ENCODE measurements around the gene PGS1.
"Not testable (repeated sequence)": the region's sequence is repeated elsewhere in the genome, so short reads cannot be mapped to it uniquely, and the experiment has no call there.

The PGS1 gene, protein sequence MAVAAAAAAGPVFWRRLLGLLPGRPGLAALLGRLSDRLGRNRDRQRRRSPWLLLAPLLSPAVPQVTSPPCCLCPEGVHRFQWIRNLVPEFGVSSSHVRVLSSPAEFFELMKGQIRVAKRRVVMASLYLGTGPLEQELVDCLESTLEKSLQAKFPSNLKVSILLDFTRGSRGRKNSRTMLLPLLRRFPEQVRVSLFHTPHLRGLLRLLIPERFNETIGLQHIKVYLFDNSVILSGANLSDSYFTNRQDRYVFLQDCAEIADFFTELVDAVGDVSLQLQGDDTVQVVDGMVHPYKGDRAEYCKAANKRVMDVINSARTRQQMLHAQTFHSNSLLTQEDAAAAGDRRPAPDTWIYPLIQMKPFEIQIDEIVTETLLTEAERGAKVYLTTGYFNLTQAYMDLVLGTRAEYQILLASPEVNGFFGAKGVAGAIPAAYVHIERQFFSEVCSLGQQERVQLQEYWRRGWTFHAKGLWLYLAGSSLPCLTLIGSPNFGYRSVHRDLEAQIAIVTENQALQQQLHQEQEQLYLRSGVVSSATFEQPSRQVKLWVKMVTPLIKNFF

DNA sequence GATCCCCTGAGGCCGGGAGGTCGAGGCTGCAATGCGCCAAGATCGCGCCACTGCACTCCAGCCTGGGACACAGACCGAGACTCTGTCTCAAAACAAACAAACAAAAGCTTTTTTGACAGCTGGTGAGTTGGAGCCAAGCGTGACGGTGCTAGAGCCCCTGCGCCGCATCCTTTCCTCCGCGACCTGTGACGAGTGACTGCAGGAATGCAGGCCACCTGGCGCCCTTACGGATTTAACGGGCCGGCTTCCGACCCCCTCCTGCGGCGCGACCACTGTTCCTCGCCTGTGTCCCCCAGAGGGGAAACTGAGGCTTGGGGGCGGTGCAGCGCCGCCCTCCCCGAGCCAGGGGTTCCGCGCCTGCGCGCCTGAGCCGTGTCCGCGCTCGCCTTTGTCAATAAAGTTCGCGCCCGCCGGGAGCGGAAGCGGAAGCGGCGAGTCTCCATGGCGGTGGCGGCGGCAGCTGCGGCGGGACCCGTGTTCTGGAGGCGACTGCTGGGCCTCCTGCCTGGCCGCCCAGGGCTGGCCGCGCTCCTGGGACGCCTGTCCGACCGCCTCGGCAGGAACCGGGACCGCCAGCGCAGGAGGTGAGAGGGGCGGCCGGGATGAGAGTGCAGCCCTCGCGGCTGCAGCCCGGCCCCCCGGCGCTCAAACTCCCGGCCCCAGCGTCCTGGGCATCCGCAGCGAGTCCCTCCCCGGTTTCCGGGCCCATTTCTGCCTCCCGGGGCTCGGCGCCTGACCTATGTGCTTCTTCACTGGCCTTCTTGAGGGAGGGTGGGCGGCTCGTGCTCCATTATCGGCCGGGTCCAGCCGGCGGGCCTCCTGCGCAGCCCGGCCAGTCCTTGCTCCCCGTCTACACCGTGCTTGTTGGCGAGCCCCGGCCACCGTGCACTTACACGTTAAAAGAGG lies at the start of gene PGS1:
PGS1 (plus strand) TSS at position 425 of the 906 bp plus-strand sequence; CDS start at position 442, 17 bp downstream.
- FAIRE-seq (no peak), DNase-seq (ENCODE audit: low spot score) (peak; percentile 88)

GRCh38 chr17:78329263-78330059 lies 49.0 kb upstream of the PGS1 start:
- DNase-seq (ENCODE audit: low spot score), result peak; percentile 75
- no peak for FAIRE-seq

DNA sequence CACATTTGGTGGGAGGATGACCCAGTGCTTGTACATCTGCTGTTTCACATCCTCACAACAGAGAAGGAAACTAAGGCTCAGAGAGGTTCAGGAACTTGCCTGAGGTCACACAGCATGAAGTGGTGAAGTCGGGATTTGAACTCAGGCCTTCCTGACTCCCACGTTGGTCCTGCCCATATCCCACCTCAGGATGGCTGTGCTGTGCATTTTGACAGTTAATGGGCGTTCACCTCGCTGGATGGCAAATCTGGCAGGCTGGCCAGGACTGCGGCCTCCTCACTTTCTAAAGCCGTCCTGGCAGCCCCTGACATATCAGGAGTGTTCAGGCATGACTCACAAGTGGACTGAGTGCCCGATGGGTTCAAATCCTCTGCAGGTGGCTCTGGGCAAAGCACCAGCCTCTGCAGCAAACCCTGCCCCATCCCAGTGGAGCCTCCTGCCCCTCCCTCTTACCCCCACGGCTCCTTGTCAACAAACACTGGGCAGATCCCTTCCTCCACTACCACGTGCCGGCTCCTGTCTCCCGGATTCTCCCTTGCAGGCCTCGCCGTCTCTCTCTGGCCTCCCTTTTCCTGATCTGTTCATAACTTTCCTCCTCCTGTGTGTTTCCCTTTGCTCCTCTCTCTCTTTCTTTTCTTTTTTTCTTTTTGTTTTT lies 47.8 kb upstream of the PGS1 start:
- FAIRE-seq (no peak), DNase-seq (ENCODE audit: low spot score) (peak; percentile 72)

DNA sequence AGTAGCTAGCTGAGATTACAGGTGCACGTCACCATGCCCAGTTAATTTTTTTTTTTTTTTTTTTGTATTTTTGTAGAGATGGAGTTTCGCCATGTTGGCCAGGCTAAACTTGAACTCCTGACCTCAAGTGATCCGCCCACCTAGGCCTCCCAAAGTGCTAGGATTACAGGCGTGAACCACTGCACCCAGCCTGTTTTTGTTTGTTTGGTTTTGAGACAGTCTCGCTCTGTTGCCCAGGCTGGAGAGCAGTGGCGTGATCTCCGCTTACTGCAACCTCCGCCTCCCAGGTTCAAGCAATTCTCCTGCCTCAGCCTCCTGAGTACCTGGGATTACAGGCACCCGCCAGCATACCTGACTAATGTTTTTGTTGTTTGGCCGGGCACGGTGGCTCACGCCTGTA lies 47.1 kb upstream of the PGS1 start:
- FAIRE-seq; DNase-seq (ENCODE audit: low spot score): not testable (repeated sequence)

DNA sequence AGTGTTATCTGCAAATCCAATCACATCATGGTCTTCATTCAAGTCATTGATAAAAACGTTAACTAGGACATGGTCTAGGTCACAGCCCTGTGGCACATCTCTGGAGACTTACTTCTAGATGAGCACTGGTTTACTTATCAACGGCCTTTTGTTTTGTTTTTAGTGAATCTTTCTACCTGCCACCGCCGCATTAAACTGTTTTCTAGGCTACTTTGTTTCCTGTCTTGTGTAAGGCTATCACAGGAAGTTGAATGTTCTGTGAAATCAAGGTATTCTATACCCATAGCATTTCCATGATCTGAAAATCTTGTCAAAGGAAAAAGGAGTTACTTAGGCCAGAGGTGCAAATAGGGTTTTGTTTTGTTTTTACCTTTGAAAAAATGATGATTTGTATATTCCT lies 45.5 kb upstream of the PGS1 start:
- FAIRE-seq (no peak), DNase-seq (ENCODE audit: low spot score) (no peak)

GRCh38 chr17:78335209-78335608 lies 43.2 kb upstream of the PGS1 start:
- FAIRE-seq, result no peak
- DNase-seq (ENCODE audit: low spot score), result no peak

GRCh38 chr17:78337244-78338109 lies 41.0 kb upstream of the PGS1 start:
- DNase-seq (ENCODE audit: low spot score) (no peak), FAIRE-seq (peak; percentile 55)

- no peak for FAIRE-seq
- DNase-seq (ENCODE audit: low spot score), result no peak
Measured at GRCh38 chr17:78338486-78339259, 39.8 kb upstream of the PGS1 start.

DNA sequence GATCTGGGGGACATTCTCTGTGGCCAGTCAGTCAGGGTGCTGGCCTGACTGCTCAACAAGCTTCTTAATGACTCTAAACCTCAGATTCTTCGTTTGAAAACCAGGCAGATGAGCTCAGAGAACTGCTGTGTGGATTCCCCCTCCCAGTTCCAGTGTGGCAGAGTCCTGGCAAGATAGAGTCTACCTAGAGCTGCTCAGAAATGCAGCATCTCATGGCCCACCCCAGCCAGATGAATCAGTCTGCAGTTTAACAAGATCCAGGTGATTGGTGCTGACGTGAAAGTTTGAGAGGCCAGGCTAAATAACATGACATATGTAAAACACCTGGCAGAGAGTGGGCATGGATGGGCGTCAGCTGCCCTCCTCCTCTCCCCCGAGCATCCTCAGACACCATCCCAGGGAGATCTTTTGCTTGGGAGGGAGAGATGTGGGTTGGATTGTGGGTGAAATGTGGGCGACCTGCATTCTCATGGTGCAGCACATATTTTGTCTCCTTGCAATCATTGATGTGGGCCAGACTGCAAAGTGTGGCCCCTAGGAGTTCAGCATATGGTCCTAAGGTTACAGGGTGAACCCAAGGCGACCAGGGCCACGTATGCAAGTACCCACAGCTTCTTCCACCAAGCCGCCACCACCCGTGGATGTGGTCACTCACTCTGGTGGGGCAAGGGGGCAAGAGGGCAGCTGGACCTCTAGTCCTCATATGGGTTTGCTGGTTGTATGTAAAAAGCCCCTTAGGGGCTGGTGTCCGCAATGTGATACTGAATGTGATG lies 38.1 kb upstream of the PGS1 start:
- DNase-seq (ENCODE audit: low spot score) (no peak), FAIRE-seq (peak; percentile 97)

DNA sequence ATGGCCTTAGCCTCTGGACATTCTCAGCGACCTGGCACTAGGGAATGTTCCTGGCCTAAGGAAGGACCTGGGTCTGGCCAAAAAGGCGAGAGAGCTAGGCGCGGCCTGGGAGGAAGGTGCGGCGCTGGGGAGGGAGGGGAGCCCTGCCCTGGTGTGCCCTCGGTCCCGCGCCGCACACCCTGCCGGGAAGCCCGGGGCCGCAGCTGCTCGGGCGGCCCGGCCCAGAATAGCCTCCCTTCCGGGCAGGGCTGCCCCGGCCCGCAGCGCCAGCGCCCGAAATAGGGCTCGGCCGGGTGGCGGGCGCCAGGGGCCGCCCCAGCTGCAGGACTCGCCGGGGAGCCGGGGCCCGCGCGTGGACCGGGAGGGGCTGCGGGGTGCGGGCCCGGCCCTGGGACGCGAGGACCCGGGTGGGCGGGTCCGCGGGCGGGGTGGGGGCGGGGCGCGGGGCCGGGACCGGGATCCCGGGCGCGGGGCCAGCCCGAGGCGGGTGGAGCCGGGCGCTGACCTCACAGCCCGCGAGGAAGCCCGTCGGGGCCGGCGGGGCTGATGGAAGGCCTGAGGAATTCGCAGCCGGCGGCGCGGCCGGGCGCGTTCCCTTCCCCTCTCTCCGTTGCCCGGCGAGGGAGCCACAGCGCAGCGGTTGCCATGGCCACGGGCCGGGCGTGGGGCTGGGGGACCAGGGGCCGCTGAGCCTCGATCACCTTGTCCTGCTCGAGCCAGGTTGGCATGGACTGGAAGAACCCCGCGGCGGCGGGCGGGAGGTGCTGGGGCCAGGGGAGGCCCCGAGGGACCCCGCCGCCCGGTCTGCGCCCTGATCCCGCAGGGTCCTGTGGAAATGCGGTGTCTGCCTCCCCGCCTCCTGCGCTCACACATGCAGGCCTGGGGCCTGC lies 36.6 kb upstream of the PGS1 start:
- DNase-seq (ENCODE audit: low spot score), result peak; percentile 86
- FAIRE-seq, result peak; percentile 78

DNA sequence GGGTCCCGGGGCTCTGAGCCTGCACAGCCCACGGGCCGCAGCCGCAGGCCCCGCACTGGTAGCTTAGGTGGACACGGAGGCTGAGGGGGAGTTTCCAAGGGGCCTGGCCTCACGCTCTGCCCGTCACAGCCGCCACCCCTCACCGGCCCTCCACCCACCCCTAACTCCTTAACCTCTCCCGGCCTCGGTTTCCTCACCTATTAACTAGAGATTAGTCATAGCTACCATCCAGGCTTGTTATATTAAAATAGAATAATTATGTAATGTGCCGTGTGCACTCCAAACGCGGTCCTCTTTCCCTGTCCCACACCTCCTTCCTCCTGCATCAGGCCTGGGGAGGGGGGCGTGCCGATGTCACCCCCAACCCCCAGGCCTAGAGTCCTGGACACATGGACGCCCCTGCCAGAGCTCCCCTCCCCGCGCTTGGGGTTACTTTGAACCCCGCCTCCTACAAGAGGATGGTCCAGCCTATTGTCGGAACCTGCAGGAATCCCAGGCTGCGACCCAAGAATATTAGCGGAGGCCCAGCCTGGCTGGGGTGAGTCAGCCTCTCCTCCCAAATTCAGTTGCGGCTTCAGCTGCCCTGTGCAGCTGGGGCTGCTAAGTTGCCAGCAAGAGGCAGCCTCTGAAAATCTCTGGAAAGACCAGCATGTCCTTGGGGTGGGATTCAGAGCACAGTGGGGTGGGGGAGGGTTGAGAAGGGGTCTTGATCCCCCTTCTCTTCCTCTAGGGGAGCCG lies 35.8 kb upstream of the PGS1 start:
- no peak for FAIRE-seq
- peak; percentile 90 for DNase-seq (ENCODE audit: low spot score)

DNA sequence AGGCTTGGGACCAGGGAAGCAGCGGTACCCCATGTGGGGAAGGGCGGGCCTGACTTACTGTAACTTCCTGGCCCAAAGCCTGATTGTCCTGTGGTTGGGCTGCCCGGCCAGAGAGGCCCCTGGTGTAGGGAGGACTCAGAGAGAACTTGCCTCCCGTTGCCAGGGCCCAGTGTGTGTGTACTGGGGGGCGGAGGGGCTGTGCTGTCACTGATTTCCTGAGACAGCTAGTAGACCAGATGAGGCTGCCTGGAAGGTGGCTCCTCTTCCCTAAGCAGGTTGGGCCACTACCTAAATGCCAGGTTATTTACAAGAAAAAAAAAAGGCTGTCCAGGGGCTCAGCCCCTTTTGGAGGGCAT lies 35.3 kb upstream of the PGS1 start:
- FAIRE-seq (peak; percentile 92), DNase-seq (ENCODE audit: low spot score) (peak; percentile 90)

- FAIRE-seq (peak; percentile 5), DNase-seq (ENCODE audit: low spot score) (peak; percentile 82)
Measured at GRCh38 chr17:78343543-78344201, 34.8 kb upstream of the PGS1 start.

- DNase-seq (ENCODE audit: low spot score), result no peak
- FAIRE-seq, result peak; percentile 32
Measured at GRCh38 chr17:78344666-78345065, 33.8 kb upstream of the PGS1 start.

DNA sequence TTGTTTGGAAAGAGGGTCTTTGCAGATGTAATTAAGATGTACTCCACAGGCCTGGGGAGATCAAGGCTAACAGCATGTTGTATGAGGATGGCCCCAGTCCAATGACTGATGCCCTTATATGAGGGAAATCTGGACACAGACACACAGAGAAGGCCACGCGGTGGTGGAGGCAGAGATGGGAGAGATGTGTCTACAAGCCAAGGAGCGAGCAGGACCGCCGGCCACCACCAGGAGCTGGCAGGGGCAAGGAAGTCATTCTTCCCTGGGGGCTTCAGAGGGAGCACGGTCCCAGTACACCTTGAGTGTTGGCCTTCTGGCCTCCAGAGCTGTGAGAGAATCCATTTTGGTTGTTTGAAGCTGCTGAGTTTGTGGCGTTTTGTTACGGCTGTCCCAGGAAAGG lies 33.3 kb upstream of the PGS1 start:
- DNase-seq (ENCODE audit: low spot score) (no peak), FAIRE-seq (peak; percentile 77)
